ENCODE data around the gene C4orf54. TPM values are rescaled to one million over a fixed set of nuclear protein-coding genes. Genes with fewer than 3 reads are reported as not detected.

Gene C4orf54
- total RNA-seq, 1 experiment from 2014 or later: 0.04 TPM

GRCh38 chr4:99670409-99671073 lies 12.9 kb upstream of the C4orf54 start:
- no peak overlapping the region for H3K4me3 ChIP-seq (ENCODE audit: low read length)
- DNase-seq (no peak), ATAC-seq (no peak)
- H3K9ac ChIP-seq (ENCODE audit: low read length): no peak overlapping the region
- POLR2A ChIA-PET (ENCODE audit: unreplicated experiment): no interaction called here
- no peaks in the 10 kb centered on the region for H3F3A ChIP-seq (ENCODE audit: low read length, unreplicated experiment)
- H3K4me1 ChIP-seq (ENCODE audit: insufficient read depth, low read length): no peaks in the 10 kb centered on the region
- CTCF ChIA-PET: no interaction called here
- intact Hi-C loops (cut with micrococcal nuclease): no loop called here
- no peaks in the 10 kb centered on the region for H3K9me2 ChIP-seq (replicated peaks; ENCODE audit: low read length)
- BruUV-seq (replicated peaks): no TSS peak
- H3K27ac ChIP-seq (ENCODE audit: low read length): no peak overlapping the region
- no peak overlapping the region for H3K4me2 ChIP-seq (ENCODE audit: low read length)
- TF ChIP-seq EZH2phosphoT487 (IDR thresholded peaks at IDR 0.05; ENCODE audit: borderline replicate concordance, low read length) (no peak), CTCF (conservative IDR thresholded peaks at IDR 0.05; ENCODE audit: low read depth, low read length) (no peak)
- no peaks in the 10 kb centered on the region for H3K27me3 ChIP-seq (ENCODE audit: low read length)
- no peak overlapping the region for H2AFZ ChIP-seq (ENCODE audit: low read length)
- H3K9me3 ChIP-seq (ENCODE audit: low read length): no peaks in the 10 kb centered on the region
- H4K20me1 ChIP-seq (ENCODE audit: low read length): no peaks in the 10 kb centered on the region
- no peaks in the 10 kb centered on the region for H3K36me3 ChIP-seq (ENCODE audit: low read depth, low read length)
- H3K79me2 ChIP-seq (ENCODE audit: low read length): no peaks in the 10 kb centered on the region

- no peak overlapping the region for H3K27ac ChIP-seq (ENCODE audit: low read length)
- CTCF ChIA-PET: no interaction called here
- intact Hi-C loops (cut with micrococcal nuclease): no loop called here
- H3K4me1 ChIP-seq (ENCODE audit: insufficient read depth, low read length): no peaks in the 10 kb centered on the region
- no peaks in the 10 kb centered on the region for H3K27me3 ChIP-seq (ENCODE audit: low read length)
- no peak for ATAC-seq
- no peak overlapping the region for H3K9ac ChIP-seq (ENCODE audit: low read length)
- no peaks in the 10 kb centered on the region for H3F3A ChIP-seq (ENCODE audit: low read length, unreplicated experiment)
- no peak overlapping the region for H3K4me2 ChIP-seq (ENCODE audit: low read length)
- H3K9me3 ChIP-seq (ENCODE audit: low read length): no peaks in the 10 kb centered on the region
- POLR2A ChIA-PET (ENCODE audit: unreplicated experiment): no interaction called here
- TF ChIP-seq EZH2phosphoT487 (IDR thresholded peaks at IDR 0.05; ENCODE audit: borderline replicate concordance, low read length) (no peak), EZH2 (IDR thresholded peaks at IDR 0.05; ENCODE audit: low read length, unreplicated experiment) (no peak), CTCF (conservative IDR thresholded peaks at IDR 0.05; ENCODE audit: low read depth, low read length) (no peak)
- H3K9me2 ChIP-seq (replicated peaks; ENCODE audit: low read length): no peaks in the 10 kb centered on the region
- H3K4me3 ChIP-seq (ENCODE audit: low read length): no peak overlapping the region
- no peak overlapping the region for H2AFZ ChIP-seq (ENCODE audit: low read length)
- no peaks in the 10 kb centered on the region for H4K20me1 ChIP-seq (ENCODE audit: low read length)
- BruUV-seq (replicated peaks): no TSS peak
- no peaks in the 10 kb centered on the region for H3K79me2 ChIP-seq (ENCODE audit: low read length)
- DNase-seq: no peak
- H3K36me3 ChIP-seq (ENCODE audit: low read depth, low read length): no peaks in the 10 kb centered on the region
Observed at GRCh38 chr4:99669084-99669483, 11.5 kb upstream of the C4orf54 start.

DNA sequence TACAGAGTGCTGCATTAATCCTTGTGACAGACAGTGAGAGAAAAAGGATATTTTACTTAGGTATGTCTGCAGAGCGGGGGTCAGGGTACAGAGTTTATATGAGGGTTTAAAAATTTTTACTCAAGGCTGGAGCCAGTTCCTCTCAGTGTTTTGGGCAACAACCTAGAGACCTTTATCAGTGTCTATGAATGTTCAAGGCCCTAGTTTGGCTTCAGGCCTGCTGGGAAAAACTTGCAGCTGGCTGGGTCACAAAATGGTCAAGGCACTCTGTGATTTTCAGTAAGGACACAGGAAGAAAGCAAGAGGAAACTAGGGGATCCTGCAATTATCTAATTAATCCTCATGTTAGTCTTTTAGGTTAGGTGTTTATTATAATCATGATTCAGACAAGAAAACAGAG lies 10.8 kb upstream of the C4orf54 start:
- intact Hi-C loops (cut with micrococcal nuclease): no loop called here
- H3F3A ChIP-seq (ENCODE audit: low read length, unreplicated experiment): no peaks in the 10 kb centered on the region
- no peak overlapping the region for H3K4me3 ChIP-seq (ENCODE audit: low read length)
- no TSS peak for BruUV-seq (replicated peaks)
- H3K9me2 ChIP-seq (replicated peaks; ENCODE audit: low read length): no peaks in the 10 kb centered on the region
- H2AFZ ChIP-seq (ENCODE audit: low read length): no peak overlapping the region
- no peak overlapping the region for H3K4me2 ChIP-seq (ENCODE audit: low read length)
- no peaks in the 10 kb centered on the region for H3K27me3 ChIP-seq (ENCODE audit: low read length)
- DNase-seq (no peak), ATAC-seq (no peak)
- ChIA-PET POLR2A (ENCODE audit: unreplicated experiment) (no interaction called here), CTCF (no interaction called here)
- no peaks in the 10 kb centered on the region for H3K79me2 ChIP-seq (ENCODE audit: low read length)
- no peaks in the 10 kb centered on the region for H3K36me3 ChIP-seq (ENCODE audit: low read depth, low read length)
- no peaks in the 10 kb centered on the region for H3K9me3 ChIP-seq (ENCODE audit: low read length)
- H4K20me1 ChIP-seq (ENCODE audit: low read length): no peaks in the 10 kb centered on the region
- no peak for TF ChIP-seq CTCF (conservative IDR thresholded peaks at IDR 0.05; ENCODE audit: low read depth, low read length)
- no peak for TF ChIP-seq EZH2phosphoT487 (IDR thresholded peaks at IDR 0.05; ENCODE audit: borderline replicate concordance, low read length)
- no peak for TF ChIP-seq EZH2 (IDR thresholded peaks at IDR 0.05; ENCODE audit: low read length, unreplicated experiment)
- H3K9ac ChIP-seq (ENCODE audit: low read length): no peak overlapping the region
- H3K4me1 ChIP-seq (ENCODE audit: insufficient read depth, low read length): no peaks in the 10 kb centered on the region
- H3K27ac ChIP-seq (ENCODE audit: low read length): no peak overlapping the region
